GM12878 (cell line): Measurements from ENCODE around the gene PCDHB16. TPM values are rescaled to one million over a fixed set of nuclear protein-coding genes. Genes with fewer than 3 reads are reported as not detected.
"Not testable (repeated sequence)": the region's sequence is repeated elsewhere in the genome, so short reads cannot be mapped to it uniquely, and the experiment has no call there.

Experiments used
- ATAC-seq: fragments of 200-7000 bp; cut with Tn5 transposase; 3 replicates; pipeline ENCODE4 v1.9.1; 2020; ENCODE audit warnings: mild to moderate bottlenecking, moderate library complexity
- BruUV-seq: library from RNA; stranded (reverse); fragments of 400-500 nt; replicated peaks from 2 replicates; lab custom pipeline; 2021; lab: Mats Ljungman, UMichigan
- CTCF ChIA-PET: fragments of 300-600 bp; sonication (Branson Sonifier 250); formaldehyde crosslinking; extraction: SDS; loops from one replicate; lab custom pipeline; 2021; ENCODE audit warnings: inconsistent platforms; lab: Yijun Ruan, JAX
- POLR2A ChIA-PET: fragments of 350-600 bp; formaldehyde crosslinking; extraction: SDS; loops from one replicate; lab custom pipeline; 2021; ENCODE audit warnings: inconsistent platforms; lab: Charles Lee
- RAD21 ChIA-PET: fragments of 300-600 bp; sonication (Branson Sonifier 250); formaldehyde crosslinking; loops from one replicate; lab custom pipeline; 2023; ENCODE audit warnings: antibody characterized with exemption; ENCODE audit not compliant: unreplicated experiment; lab: Charles Lee
- SMC1A ChIA-PET: fragments of 300-600 bp; sonication (Branson Sonifier 250); formaldehyde crosslinking; loops from one replicate; lab custom pipeline; 2023; ENCODE audit not compliant: unreplicated experiment, uncharacterized antibody; lab: Charles Lee
- DNase-seq: peaks from one replicate; pipeline ENCODE4 v3.0.0-alpha.2; 2011; ENCODE audit warnings: low read depth, low spot score
- FAIRE-seq: peaks from 3 replicates; lab custom pipeline; 2011; peaks lifted over from hg19 to GRCh38; lab: Jason Lieb, UNC
- H2AFZ ChIP-seq: 2 replicates; pipeline ENCODE4 v1.6.0; 2011; ENCODE audit warnings: low read depth, low read length, control low read depth; ENCODE audit not compliant: control insufficient read depth
- H3K27ac ChIP-seq: 2 replicates; pipeline ENCODE4 v1.5.1; 2011; ENCODE audit warnings: control low read depth; ENCODE audit not compliant: control insufficient read depth, insufficient read depth
- H3K27me3 ChIP-seq, 2 experiments: replicated peaks in 1 of 2; 2 replicates each; pipeline versions ENCODE4 v1.6.0 to v1.6.1; 2011; ENCODE audit warnings: low read length in 1 of 2; ENCODE audit not compliant: control insufficient read depth in 2 of 2, insufficient read depth in 2 of 2
- H3K36me3 ChIP-seq, 2 experiments: 2 replicates each; pipeline ENCODE4 v1.5.1; 2011; ENCODE audit warnings: low read length in 1 of 2; ENCODE audit not compliant: control insufficient read depth in 2 of 2, insufficient read depth in 2 of 2
- H3K4me1 ChIP-seq: 2 replicates; pipeline ENCODE4 v1.6.1; 2011; ENCODE audit warnings: mild to moderate bottlenecking, low read length, moderate library complexity, mixed read lengths; ENCODE audit not compliant: control insufficient read depth, insufficient read depth
- H3K4me2 ChIP-seq: 2 replicates; pipeline ENCODE4 v1.6.0; 2011; ENCODE audit warnings: control low read depth; ENCODE audit not compliant: control insufficient read depth, insufficient read depth
- H3K4me3 ChIP-seq: fragments of 200-600 bp; sonication (generic); 2 replicates; pipeline ENCODE4 v1.5.1; 2016
- H3K79me2 ChIP-seq: 2 replicates; pipeline ENCODE4 v1.6.0; 2011; ENCODE audit warnings: low read length; ENCODE audit not compliant: control insufficient read depth, insufficient read depth
- H3K9ac ChIP-seq: 2 replicates; pipeline ENCODE4 v1.8.0; 2011; ENCODE audit warnings: low read length, control low read depth, mixed read lengths; ENCODE audit not compliant: control insufficient read depth, insufficient read depth
- H3K9me3 ChIP-seq: replicated peaks from 3 replicates; pipeline ENCODE4 v1.5.1; 2011; ENCODE audit warnings: mild to moderate bottlenecking, low read length; ENCODE audit not compliant: control insufficient read depth, insufficient read depth
- H4K20me1 ChIP-seq: 2 replicates; pipeline ENCODE4 v1.6.0; 2011; ENCODE audit not compliant: control insufficient read depth, insufficient read depth
- BHLHE40 ChIP-seq, 2 experiments: fragments of 450-650 bp in 1 of 2; IDR thresholded peaks; 2 replicates each; pipeline ENCODE4 v1.6.1; 2011 to 2017; ENCODE audit warnings: low read depth in 2 of 2, borderline replicate concordance in 1 of 2, improper control_type of control experiment in 1 of 2, low read length in 1 of 2, mild to moderate bottlenecking in 1 of 2
- EED ChIP-seq: sonication (generic); IDR thresholded peaks from 2 replicates; pipeline ENCODE4 v1.6.1; 2016; ENCODE audit warnings: antibody characterized with exemption, low read depth
- ELK1 ChIP-seq: IDR thresholded peaks from 2 replicates; pipeline ENCODE4 v1.6.1; 2012; ENCODE audit warnings: low read depth, low read length, improper control_type of control experiment
- EP300 ChIP-seq, 2 experiments: fragments of 150-350 bp in 1 of 2; IDR thresholded peaks; 2 replicates each; pipeline ENCODE4 v1.6.1; 2011 to 2012; ENCODE audit warnings: low read depth in 2 of 2, low read length in 2 of 2, borderline replicate concordance in 1 of 2, improper control_type of control experiment in 1 of 2, inconsistent platforms in 1 of 2; ENCODE audit not compliant: control insufficient read depth in 1 of 2
- ETV6 ChIP-seq, 2 experiments: fragments of 450-650 bp in 1 of 2; IDR thresholded peaks in 1 of 2; conservative IDR thresholded peaks in 1 of 2; 2 replicates each; pipeline ENCODE4 v1.6.1; 2014; ENCODE audit warnings: antibody characterized with exemption in 1 of 2, borderline replicate concordance in 1 of 2, low read depth in 1 of 2, mild to moderate bottlenecking in 1 of 2, moderate library complexity in 1 of 2
- FOXK2 ChIP-seq: fragments of 450-650 bp; IDR thresholded peaks from 2 replicates; pipeline ENCODE4 v1.6.1; 2017; ENCODE audit warnings: mild to moderate bottlenecking, moderate library complexity
- MEF2A ChIP-seq: IDR thresholded peaks from 2 replicates; pipeline ENCODE4 v1.6.1; 2011; ENCODE audit warnings: low read depth, mild to moderate bottlenecking, low read length, moderate library complexity; ENCODE audit not compliant: insufficient read depth
- NFIC ChIP-seq: IDR thresholded peaks from 2 replicates; pipeline ENCODE4 v1.6.1; 2012; ENCODE audit warnings: low read depth, mild to moderate bottlenecking, inconsistent platforms, low read length, moderate library complexity
- NFXL1 ChIP-seq: fragments of 450-650 bp; IDR thresholded peaks from 2 replicates; pipeline ENCODE4 v1.6.1; 2017; ENCODE audit warnings: antibody characterized with exemption, mild to moderate bottlenecking, borderline replicate concordance
- PAX8 ChIP-seq: fragments of 450-650 bp; IDR thresholded peaks from 2 replicates; pipeline ENCODE4 v1.6.1; 2017; ENCODE audit warnings: mild to moderate bottlenecking, moderate library complexity
- POLR2AphosphoS5 ChIP-seq: IDR thresholded peaks from 2 replicates; pipeline ENCODE4 v1.6.1; 2011; ENCODE audit warnings: mild to moderate bottlenecking, low read length, inconsistent platforms
- RUNX3 ChIP-seq: IDR thresholded peaks from 2 replicates; pipeline ENCODE4 v1.6.1; 2012; ENCODE audit warnings: low read length, inconsistent platforms
- WGBS: methylation state at CpG from one replicate; pipeline ENCODE4 v1.1.6; 2016; ENCODE audit warnings: low lambda C conversion rate; ENCODE audit not compliant: insufficient replicate concordance, insufficient coverage; ENCODE audit errors: missing lambda C conversion rate; 5-methylcytosine and 5-hydroxymethylcytosine counted together
- in situ Hi-C: fragments of 300-500 bp; cut with MboI; formaldehyde crosslinking; loops from 9 replicates; pipeline ENCODE4 v1.14.3; 2018; ENCODE audit warnings: mixed read lengths
- intact Hi-C: fragments of 100-400 bp; cut with micrococcal nuclease; formaldehyde crosslinking; loops from one replicate; pipeline ENCODE4 v1.14.2; 2022; ENCODE audit not compliant: unreplicated experiment
- polyA plus RNA-seq, 11 experiments: library from polyadenylated mRNA; depleted of rRNA in 4 of 11; unstranded in 6 of 11; stranded (reverse) in 5 of 11; fragments of >200 nt; fragmentation: Nextera tagmentation in 4 of 11; fragmentation: Illumina TruSeq in 1 of 11; extraction: Ambion mirVana in 4 of 11; extraction: Trizol in 1 of 11; gene quantifications; 1 replicate in 1 of 11; 2 replicates in 10 of 11; pipeline versions ENCODE4 v1.2.1 to v1.2.3, GENCODE V29; 2011 to 2016; ENCODE audit warnings: inconsistent platforms in 2 of 11, missing spikeins in 2 of 11, low read depth in 1 of 11
- total RNA-seq, 4 experiments: library from RNA; depleted of rRNA in 3 of 4; stranded (reverse); fragments of >200 nt in 3 of 4; fragmentation: Illumina TruSeq in 1 of 4; extraction: Trizol in 1 of 4; gene quantifications; 2 replicates each; pipeline versions ENCODE4 v1.2.1 to v1.2.3, GENCODE V29; 2013 to 2021

PCDHB16 gene
- total and polyA plus RNA-seq, 10 of the 15 experiments (the other 5 are each of a cell fraction or from before 2014, with no cell fraction given), result 0.01 TPM; not detected in 9

GRCh38 chr5:141135718-141136266 lies 46.4 kb upstream of the PCDHB16 start:
- H3K4me2 ChIP-seq, result no peak overlapping the region
- no peak overlapping the region for H2AFZ ChIP-seq
- ChIA-PET POLR2A (no interaction called here), CTCF (no interaction called here), RAD21 (no interaction called here), SMC1A (no interaction called here)
- TF ChIP-seq EED (no peak), POLR2AphosphoS5 (no peak), PAX8 (no peak), NFXL1 (no peak), NFIC (no peak), MEF2A (no peak), RUNX3 (no peak), ELK1 (no peak), ETV6 (conservative IDR thresholded peaks at IDR 0.05 in 1 of 2, IDR thresholded peaks at IDR 0.05 in 1 of 2; ENCODE audit: borderline replicate concordance in 1 of 2, low read depth in 1 of 2) (no peak), FOXK2 (no peak), EP300 (IDR thresholded peaks at IDR 0.05; ENCODE audit: borderline replicate concordance in 1 of 2, control insufficient read depth in 1 of 2, low read depth in 2 of 2, low read length in 2 of 2) (no peak), BHLHE40 (IDR thresholded peaks at IDR 0.05; ENCODE audit: borderline replicate concordance in 1 of 2, low read depth in 2 of 2, low read length in 1 of 2) (no peak)
- no peaks in the 10 kb centered on the region for H3K27me3 ChIP-seq
- no peaks in the 10 kb centered on the region for H3K4me1 ChIP-seq
- FAIRE-seq, result no peak
- no peaks in the 10 kb centered on the region for H3K79me2 ChIP-seq
- in situ Hi-C loops, result no loop called here
- DNase-seq, result no peak
- no peak for ATAC-seq
- no peaks in the 10 kb centered on the region; the same call in 2 of the 3 replicates for H3K9me3 ChIP-seq
- BruUV-seq, result no TSS peak
- no peak overlapping the region for H3K9ac ChIP-seq
- no peaks in the 10 kb centered on the region for H4K20me1 ChIP-seq
- 51% methylated on average over 19 of the region's 19 CpGs for WGBS
- no peak overlapping the region for H3K4me3 ChIP-seq
- intact Hi-C loops, result no loop called here
- H3K36me3 ChIP-seq, result no peaks in the 10 kb centered on the region
- no peak overlapping the region for H3K27ac ChIP-seq

- SMC1A ChIA-PET, FAIRE-seq, CTCF ChIA-PET, POLR2A ChIA-PET, H3K9ac ChIP-seq, H3K79me2 ChIP-seq, H3K9me3 ChIP-seq, H2AFZ ChIP-seq, H3K4me2 ChIP-seq, H4K20me1 ChIP-seq, ATAC-seq, intact Hi-C loops, DNase-seq, BruUV-seq, RAD21 ChIA-PET, H3K36me3 ChIP-seq, H3K27ac ChIP-seq, H3K27me3 ChIP-seq, in situ Hi-C loops, H3K4me1 ChIP-seq, H3K4me3 ChIP-seq: not testable (repeated sequence)
- WGBS, result 76% methylated on average over 22 of the region's 34 CpGs
Measured at GRCh38 chr5:141137346-141137745, 44.8 kb upstream of the PCDHB16 start.
